OCI-LY1 (cell line): ENCODE measurements around the gene TBL1Y.

Source experiments
- EZH2 ChIP-seq: fragments of 200-600 bp; sonication (generic), shearing (Covaris generic); IDR thresholded peaks from 2 replicates; pipeline ENCODE4 v1.8.0; 2017; ENCODE audit warnings: borderline replicate concordance, mixed run types, mild to moderate bottlenecking, antibody characterized with exemption, low read length, moderate library complexity, mixed read lengths
- TF ChIP-seq, protein P1 (sequence below): fragments of 200-600 bp; sonication (generic), shearing (Covaris generic); IDR thresholded peaks from 2 replicates; pipeline ENCODE4 v1.5.1; 2017; ENCODE audit warnings: mild to moderate bottlenecking, antibody characterized with exemption, low read length, moderate library complexity, mixed read lengths

DNA sequence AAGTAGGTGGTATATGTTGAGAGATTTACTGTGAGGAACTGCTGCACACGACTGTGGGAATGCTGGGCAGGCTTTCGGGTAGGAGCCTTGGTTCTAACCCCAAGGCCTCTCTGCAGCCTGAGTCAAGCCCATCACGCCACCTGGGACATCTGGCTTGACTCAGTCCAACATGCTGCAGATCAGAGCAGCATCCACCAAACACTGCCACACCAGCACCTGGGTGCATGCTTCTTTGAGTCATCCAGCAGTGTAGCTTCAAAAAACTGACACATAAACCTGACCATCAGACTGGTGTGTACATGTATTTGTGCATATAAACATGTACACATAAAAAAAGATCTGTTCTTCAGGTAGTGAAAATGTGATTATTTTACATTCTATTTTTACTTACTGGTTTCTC, 217.7 kb downstream of the TBL1Y start:
- TF ChIP-seq, protein P1, sequence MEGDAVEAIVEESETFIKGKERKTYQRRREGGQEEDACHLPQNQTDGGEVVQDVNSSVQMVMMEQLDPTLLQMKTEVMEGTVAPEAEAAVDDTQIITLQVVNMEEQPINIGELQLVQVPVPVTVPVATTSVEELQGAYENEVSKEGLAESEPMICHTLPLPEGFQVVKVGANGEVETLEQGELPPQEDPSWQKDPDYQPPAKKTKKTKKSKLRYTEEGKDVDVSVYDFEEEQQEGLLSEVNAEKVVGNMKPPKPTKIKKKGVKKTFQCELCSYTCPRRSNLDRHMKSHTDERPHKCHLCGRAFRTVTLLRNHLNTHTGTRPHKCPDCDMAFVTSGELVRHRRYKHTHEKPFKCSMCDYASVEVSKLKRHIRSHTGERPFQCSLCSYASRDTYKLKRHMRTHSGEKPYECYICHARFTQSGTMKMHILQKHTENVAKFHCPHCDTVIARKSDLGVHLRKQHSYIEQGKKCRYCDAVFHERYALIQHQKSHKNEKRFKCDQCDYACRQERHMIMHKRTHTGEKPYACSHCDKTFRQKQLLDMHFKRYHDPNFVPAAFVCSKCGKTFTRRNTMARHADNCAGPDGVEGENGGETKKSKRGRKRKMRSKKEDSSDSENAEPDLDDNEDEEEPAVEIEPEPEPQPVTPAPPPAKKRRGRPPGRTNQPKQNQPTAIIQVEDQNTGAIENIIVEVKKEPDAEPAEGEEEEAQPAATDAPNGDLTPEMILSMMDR = no peak
- TF ChIP-seq EZH2 = no peak
